HepG2 (cell line): ENCODE measurements around the gene SCFD1. TPM values are rescaled to one million over a fixed set of nuclear protein-coding genes. Genes with fewer than 3 reads are reported as not detected.

Source experiments
- BORCS8-MEF2B ChIP-seq: sonication (generic); formaldehyde crosslinking; IDR thresholded peaks from 2 replicates; pipeline ENCODE4 v1.8.0; 2022; ENCODE audit warnings: mild to moderate bottlenecking, missing genetic modification reagents
- EED ChIP-seq: sonication (generic); formaldehyde crosslinking; IDR thresholded peaks from 2 replicates; pipeline ENCODE4 v1.5.0; 2020; ENCODE audit warnings: mild to moderate bottlenecking, missing genetic modification reagents
- ELF3 ChIP-seq: IDR thresholded peaks from 2 replicates; pipeline ENCODE4 v1.6.1; 2016; ENCODE audit warnings: missing genetic modification reagents, missing compliant biosample characterization
- MAZ ChIP-seq, 2 experiments: sonication (generic) in 1 of 2; formaldehyde crosslinking in 1 of 2; IDR thresholded peaks; 2 replicates each; pipeline versions ENCODE4 v1.5.0 to v1.6.1; 2012 to 2020; ENCODE audit warnings: low read depth in 2 of 2, mild to moderate bottlenecking in 2 of 2, borderline replicate concordance in 1 of 2, improper control_type of control experiment in 1 of 2, low read length in 1 of 2, missing genetic modification reagents in 1 of 2, moderate library complexity in 1 of 2
- MEF2D ChIP-seq: sonication (generic); formaldehyde crosslinking; IDR thresholded peaks from 2 replicates; pipeline ENCODE4 v1.5.1; 2020; ENCODE audit warnings: mild to moderate bottlenecking, missing genetic modification reagents
- POLR2G ChIP-seq: fragments of 200-400 bp; formaldehyde crosslinking; IDR thresholded peaks from 2 replicates; pipeline ENCODE4 v1.6.1; 2018; ENCODE audit warnings: mild to moderate bottlenecking, low read depth, low read length, moderate library complexity
- SCMH1 ChIP-seq: sonication (generic); formaldehyde crosslinking; IDR thresholded peaks from 2 replicates; pipeline ENCODE4 v1.9.0; 2021; ENCODE audit warnings: missing genetic modification reagents, mild to moderate bottlenecking, borderline replicate concordance
- ZNF143 ChIP-seq: sonication (generic); formaldehyde crosslinking; IDR thresholded peaks from 2 replicates; pipeline ENCODE4 v1.4.0; 2020; ENCODE audit warnings: missing genetic modification reagents
- ZNF557 ChIP-seq: sonication (generic); formaldehyde crosslinking; IDR thresholded peaks from 2 replicates; pipeline ENCODE4 v1.4.0; 2020; ENCODE audit warnings: missing genetic modification reagents
- ZNF660 ChIP-seq: sonication (generic); formaldehyde crosslinking; IDR thresholded peaks from 2 replicates; pipeline ENCODE4 v1.5.1; 2020; ENCODE audit warnings: mild to moderate bottlenecking, low read depth, missing genetic modification reagents, borderline replicate concordance
- polyA plus RNA-seq, 8 experiments: library from polyadenylated mRNA; depleted of rRNA in 3 of 8; stranded (reverse) in 7 of 8; unstranded in 1 of 8; fragments of >200 nt; fragmentation: Illumina TruSeq in 4 of 8; extraction: Trizol in 4 of 8; gene quantifications; 2 replicates each; pipeline versions ENCODE4 v1.2.1 to v1.2.3, GENCODE V29; 2011 to 2016; ENCODE audit warnings: low read depth in 4 of 8, missing spikeins in 1 of 8, mixed read lengths in 1 of 8; ENCODE audit not compliant: insufficient read depth in 1 of 8
- total RNA-seq, 5 experiments: library from RNA; depleted of rRNA; stranded (reverse); fragments of >200 nt; fragmentation: Illumina TruSeq; extraction: Trizol; gene quantifications; 2 replicates each; pipeline ENCODE4 v1.2.3, GENCODE V29; 2016; ENCODE audit warnings: low read depth in 1 of 5
- TF ChIP-seq, protein P1 (sequence below), 2 experiments: fragments of 450-650 bp in 1 of 2; sonication (generic) in 1 of 2; formaldehyde crosslinking in 1 of 2; IDR thresholded peaks; 2 replicates each; pipeline versions ENCODE4 v1.6.1 to v1.8.0; 2016 to 2022; ENCODE audit warnings: antibody characterized with exemption in 1 of 2, mild to moderate bottlenecking in 1 of 2, missing genetic modification reagents in 1 of 2
- TF ChIP-seq, protein P2 (sequence below): sonication (generic); formaldehyde crosslinking; IDR thresholded peaks from 2 replicates; pipeline ENCODE4 v1.8.1; 2023; ENCODE audit warnings: missing genetic modification reagents, inconsistent platforms, borderline replicate concordance
- TF ChIP-seq, protein P3 (sequence below): sonication (generic); formaldehyde crosslinking; IDR thresholded peaks from 2 replicates; pipeline ENCODE4 v1.4.0; 2020; ENCODE audit warnings: mild to moderate bottlenecking, missing genetic modification reagents
- TF ChIP-seq, protein P4 (sequence below): sonication (generic); formaldehyde crosslinking; IDR thresholded peaks from 2 replicates; pipeline ENCODE4 v1.5.0; 2020; ENCODE audit warnings: mild to moderate bottlenecking, missing genetic modification reagents, moderate library complexity

SCFD1 gene
- total and polyA plus RNA-seq, 2 of the 13 experiments (the other 11 are each of a cell fraction or from before 2014, with no cell fraction given): 235 to 256 TPM

DNA sequence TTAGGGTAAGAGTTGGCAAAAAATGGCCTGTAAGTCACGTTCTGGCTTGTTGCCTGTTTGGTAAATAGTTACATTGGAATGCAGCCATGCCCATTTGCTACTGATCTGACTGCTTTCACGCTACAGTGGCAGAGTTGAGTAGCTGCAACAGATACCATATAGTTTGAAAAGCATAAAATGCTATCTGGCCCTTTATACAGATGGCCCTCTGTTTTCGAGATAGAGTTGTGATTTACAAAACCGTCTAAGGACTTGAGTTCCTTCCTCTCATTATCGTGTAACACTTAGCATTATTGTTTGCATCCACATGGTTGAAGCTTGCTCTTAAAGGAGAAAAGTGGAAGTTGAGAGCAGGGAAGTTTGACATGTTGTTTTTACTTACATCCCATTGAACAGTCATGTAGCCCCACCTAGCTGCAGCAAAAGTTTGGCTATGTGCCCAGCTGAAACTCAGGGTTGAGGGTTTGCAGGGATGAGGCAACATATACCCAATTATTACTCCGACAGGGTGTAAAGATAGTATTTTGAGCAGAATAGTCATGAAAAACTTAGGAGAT lies 11.3 kb upstream of the SCFD1 start (continued):
- TF ChIP-seq ELF3 (CRISPR knock-in tag) (peak; percentile 28; the same call in 1 of the 2 replicates), MAZ (IDR thresholded peaks at IDR 0.05; ENCODE audit: borderline replicate concordance, low read depth, low read length) (no peak), MAZ (CRISPR knock-in tag; IDR thresholded peaks at IDR 0.05; ENCODE audit: low read depth) (0 out of 2 replicates have a peak, but pooled peaks have one; percentile 25), ZNF143 (CRISPR knock-in tag) (no peak), BORCS8-MEF2B (CRISPR knock-in tag) (no peak), SCMH1 (CRISPR knock-in tag) (no peak), ZNF660 (CRISPR knock-in tag) (no peak), EED (CRISPR knock-in tag) (no peak), MEF2D (CRISPR knock-in tag) (0 out of 2 replicates have a peak, but pooled peaks have one; percentile 21), ZNF557 (no peak), POLR2G (peak; percentile 32; the same call in 1 of the 2 replicates)
- TF ChIP-seq, protein P1, sequence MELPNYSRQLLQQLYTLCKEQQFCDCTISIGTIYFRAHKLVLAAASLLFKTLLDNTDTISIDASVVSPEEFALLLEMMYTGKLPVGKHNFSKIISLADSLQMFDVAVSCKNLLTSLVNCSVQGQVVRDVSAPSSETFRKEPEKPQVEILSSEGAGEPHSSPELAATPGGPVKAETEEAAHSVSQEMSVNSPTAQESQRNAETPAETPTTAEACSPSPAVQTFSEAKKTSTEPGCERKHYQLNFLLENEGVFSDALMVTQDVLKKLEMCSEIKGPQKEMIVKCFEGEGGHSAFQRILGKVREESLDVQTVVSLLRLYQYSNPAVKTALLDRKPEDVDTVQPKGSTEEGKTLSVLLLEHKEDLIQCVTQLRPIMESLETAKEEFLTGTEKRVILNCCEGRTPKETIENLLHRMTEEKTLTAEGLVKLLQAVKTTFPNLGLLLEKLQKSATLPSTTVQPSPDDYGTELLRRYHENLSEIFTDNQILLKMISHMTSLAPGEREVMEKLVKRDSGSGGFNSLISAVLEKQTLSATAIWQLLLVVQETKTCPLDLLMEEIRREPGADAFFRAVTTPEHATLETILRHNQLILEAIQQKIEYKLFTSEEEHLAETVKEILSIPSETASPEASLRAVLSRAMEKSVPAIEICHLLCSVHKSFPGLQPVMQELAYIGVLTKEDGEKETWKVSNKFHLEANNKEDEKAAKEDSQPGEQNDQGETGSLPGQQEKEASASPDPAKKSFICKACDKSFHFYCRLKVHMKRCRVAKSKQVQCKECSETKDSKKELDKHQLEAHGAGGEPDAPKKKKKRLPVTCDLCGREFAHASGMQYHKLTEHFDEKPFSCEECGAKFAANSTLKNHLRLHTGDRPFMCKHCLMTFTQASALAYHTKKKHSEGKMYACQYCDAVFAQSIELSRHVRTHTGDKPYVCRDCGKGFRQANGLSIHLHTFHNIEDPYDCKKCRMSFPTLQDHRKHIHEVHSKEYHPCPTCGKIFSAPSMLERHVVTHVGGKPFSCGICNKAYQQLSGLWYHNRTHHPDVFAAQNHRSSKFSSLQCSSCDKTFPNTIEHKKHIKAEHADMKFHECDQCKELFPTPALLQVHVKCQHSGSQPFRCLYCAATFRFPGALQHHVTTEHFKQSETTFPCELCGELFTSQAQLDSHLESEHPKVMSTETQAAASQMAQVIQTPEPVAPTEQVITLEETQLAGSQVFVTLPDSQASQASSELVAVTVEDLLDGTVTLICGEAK (IDR thresholded peaks at IDR 0.05): no peak
- TF ChIP-seq, protein P1 (CRISPR knock-in tag; IDR thresholded peaks at IDR 0.05): no peak
- TF ChIP-seq, protein P2, sequence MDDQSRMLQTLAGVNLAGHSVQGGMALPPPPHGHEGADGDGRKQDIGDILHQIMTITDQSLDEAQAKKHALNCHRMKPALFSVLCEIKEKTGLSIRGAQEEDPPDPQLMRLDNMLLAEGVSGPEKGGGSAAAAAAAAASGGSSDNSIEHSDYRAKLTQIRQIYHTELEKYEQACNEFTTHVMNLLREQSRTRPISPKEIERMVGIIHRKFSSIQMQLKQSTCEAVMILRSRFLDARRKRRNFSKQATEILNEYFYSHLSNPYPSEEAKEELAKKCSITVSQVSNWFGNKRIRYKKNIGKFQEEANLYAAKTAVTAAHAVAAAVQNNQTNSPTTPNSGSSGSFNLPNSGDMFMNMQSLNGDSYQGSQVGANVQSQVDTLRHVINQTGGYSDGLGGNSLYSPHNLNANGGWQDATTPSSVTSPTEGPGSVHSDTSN (CRISPR knock-in tag): no peak
- TF ChIP-seq, protein P3, sequence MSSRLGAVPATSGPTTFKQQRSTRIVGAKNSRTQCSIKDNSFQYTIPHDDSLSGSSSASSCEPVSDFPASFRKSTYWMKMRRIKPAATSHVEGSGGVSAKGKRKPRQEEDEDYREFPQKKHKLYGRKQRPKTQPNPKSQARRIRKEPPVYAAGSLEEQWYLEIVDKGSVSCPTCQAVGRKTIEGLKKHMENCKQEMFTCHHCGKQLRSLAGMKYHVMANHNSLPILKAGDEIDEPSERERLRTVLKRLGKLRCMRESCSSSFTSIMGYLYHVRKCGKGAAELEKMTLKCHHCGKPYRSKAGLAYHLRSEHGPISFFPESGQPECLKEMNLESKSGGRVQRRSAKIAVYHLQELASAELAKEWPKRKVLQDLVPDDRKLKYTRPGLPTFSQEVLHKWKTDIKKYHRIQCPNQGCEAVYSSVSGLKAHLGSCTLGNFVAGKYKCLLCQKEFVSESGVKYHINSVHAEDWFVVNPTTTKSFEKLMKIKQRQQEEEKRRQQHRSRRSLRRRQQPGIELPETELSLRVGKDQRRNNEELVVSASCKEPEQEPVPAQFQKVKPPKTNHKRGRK (CRISPR knock-in tag): 0 out of 2 replicates have a peak, but pooled peaks have one; percentile 24
- TF ChIP-seq, protein P4, sequence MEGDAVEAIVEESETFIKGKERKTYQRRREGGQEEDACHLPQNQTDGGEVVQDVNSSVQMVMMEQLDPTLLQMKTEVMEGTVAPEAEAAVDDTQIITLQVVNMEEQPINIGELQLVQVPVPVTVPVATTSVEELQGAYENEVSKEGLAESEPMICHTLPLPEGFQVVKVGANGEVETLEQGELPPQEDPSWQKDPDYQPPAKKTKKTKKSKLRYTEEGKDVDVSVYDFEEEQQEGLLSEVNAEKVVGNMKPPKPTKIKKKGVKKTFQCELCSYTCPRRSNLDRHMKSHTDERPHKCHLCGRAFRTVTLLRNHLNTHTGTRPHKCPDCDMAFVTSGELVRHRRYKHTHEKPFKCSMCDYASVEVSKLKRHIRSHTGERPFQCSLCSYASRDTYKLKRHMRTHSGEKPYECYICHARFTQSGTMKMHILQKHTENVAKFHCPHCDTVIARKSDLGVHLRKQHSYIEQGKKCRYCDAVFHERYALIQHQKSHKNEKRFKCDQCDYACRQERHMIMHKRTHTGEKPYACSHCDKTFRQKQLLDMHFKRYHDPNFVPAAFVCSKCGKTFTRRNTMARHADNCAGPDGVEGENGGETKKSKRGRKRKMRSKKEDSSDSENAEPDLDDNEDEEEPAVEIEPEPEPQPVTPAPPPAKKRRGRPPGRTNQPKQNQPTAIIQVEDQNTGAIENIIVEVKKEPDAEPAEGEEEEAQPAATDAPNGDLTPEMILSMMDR (CRISPR knock-in tag): peak; percentile 76
